NOMO-1 treated with dmso at 0.1 percent for 144 hours (cell line): ENCODE results near the gene LPGAT1.

Experiments
- DNase-seq: peaks from one replicate; lab custom pipeline; 2025; ENCODE audit not compliant: unreplicated experiment; lab: John Stamatoyannopoulos, UW

The LPGAT1 gene

DNA sequence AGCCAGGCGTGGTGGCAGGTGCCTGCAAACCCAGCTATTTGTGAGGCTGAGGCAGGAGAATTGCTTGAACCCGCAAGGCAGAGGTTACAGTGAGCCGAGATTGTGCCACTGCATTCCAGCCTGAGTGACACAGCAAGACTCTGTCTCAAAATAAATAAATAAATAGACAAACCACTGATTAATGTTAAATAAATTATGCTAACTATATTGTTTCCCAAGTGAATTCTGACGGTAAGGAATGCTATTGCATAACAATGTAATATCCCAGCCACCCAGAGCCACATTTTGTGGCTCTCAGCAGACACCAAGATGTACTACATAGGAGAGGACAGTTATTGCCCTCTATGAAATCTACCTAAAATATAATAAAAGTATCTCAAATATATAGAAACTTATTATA, 55.4 kb downstream of the LPGAT1 start:
- no peak for DNase-seq

DNA sequence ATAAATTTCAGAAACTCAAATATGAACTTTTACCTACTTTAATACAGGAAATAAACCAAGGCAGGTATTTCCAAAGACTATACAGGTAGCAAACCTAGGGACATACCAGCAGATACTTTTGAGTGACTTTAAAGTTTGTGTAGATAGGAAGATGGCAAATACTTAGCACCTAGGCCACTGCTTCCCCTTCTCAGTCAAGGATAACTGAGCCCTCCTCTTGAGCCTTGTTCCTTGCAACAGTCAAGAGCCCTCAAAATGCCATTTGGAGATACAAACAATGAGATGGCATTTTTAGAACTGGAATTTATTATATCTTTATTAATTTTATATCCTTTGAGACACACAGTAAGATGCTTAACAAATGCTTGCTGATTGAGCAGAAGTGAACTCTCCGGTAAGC, 65.9 kb downstream of the LPGAT1 start:
- DNase-seq = no peak

DNA sequence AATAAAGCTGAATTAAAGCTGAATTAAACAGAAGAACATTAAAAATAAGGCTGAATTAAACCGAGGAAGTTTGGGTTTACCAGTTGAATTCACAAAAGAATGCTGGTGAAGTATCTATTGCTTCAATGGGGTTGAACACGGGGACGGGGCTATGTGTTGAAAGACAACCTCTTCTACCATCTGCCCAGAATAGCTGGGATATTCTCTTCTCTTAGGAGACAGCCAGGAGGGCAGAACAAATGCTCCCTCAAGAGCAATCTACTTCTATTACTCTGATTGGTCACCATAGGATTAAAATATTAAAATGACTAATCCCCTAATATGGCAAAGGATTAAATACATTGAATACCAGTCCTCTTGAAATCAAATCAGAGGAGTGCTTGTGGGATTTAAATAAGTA, 68.4 kb downstream of the LPGAT1 start:
- no peak for DNase-seq

DNA sequence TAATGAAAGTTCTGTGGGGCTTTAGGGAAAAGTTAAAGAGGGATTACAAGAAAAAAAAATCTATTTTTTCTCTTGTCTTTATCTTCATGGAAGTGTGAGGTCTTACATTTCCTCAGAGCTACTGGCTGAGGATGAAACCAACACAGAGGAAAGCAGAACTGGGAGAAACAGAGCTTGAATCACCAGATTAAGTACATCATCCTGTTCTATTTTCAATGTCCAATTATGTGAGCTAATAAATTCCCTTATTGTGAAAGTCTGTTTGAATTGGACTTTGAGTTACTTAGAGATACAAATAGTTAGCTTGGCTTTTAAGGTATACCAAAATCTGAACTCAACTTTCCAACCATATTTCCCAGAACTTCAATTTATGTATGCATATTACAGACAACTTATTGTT, 69.2 kb downstream of the LPGAT1 start:
- DNase-seq = no peak

DNA sequence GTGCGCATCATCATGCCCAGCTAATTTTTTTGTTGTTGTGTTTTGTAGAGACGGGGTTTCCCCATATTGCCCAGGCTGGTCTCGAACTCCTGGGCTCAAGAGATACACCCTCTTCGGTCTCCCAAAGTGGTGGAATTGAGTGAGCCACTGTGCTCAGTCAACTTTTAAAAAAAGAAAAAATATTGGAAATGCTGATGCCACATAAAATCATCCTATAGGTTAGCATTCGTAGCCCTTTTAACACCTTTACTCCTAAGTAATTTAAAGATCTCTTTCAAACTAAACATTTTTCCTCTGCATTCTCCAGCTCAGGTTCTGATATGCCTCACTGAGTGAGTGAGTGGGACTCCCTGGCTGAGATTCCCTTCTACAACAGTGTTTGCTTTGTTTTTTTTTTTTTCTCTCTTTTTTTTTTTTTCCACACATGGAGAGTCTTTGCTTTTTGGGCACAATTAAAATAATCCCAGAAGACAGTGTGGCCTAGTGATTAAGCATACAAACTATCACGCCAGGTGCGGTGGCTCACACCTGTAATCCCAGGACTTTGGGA, 74.0 kb downstream of the LPGAT1 start:
- no peak for DNase-seq

DNA sequence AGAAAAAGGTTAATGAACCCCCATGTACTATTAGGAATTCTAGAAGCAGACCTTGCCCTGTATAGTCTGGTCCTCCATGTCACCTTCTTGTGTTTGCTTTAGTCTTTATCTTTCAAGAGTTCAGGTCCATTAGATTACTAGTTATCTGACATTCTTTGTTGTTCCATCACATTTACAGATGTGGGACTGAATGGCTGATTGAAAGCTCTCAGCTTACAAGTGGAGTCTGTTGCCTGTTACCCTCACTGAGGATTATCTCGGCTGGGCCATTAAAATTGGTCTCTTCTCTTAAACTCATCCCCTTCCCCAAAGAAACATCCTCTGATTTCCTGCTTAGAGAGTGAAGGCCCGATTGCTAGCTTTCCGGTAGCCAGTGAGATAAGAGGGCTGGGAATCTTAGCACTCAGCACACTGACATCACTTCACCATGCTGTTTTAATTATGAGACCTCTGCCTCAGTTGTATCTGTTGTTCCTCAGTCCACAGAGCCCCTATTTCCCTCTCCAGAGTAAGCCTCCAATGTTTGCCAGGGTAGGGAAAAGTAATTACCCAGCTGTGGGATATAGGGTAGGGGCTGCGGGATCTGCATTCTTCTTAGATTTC, 76.8 kb downstream of the LPGAT1 start:
- DNase-seq = no peak

DNA sequence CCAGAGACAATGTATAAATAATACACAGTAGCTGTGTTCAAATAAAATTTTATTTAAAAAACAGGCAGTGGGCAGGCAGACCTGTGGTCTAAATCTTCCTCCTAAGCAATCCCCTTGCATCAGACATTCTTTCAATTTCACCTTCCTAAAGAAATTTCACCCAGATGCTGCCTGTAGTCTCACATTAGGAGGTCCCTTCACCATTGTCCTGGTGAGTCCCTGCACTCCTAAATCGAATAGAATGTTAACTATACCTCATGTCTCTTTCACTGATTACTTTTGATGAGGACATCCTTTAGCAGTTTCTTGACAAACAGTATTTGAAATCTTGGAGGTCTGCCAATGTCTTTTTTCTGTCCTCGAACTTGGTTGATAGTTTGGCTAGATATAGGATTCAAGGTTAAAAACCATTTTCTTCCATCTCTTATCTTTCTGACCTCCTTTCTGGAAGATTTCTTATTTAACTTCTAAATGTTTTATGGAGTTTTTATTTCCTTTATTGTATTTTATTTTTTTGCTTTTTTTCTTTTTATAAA, 77.5 kb downstream of the LPGAT1 start:
- DNase-seq = no peak

DNA sequence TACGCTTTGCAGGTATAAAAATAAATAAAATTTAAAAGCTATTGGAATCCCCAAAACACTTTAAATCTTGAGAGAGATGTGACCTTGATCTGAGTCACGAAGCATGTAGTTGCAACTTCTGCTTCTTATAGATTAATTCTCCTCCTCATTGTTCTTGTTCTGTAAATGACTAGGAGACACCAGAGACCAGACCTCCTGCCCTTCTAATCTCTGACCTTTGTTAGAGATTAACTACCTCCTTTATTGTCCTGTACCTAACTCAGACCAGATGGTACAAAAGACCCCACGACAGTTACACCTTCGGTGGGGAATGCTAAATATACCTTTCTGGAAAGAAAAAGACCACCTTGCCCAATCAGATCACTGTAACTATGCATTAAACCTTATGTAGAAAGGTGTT, 78.2 kb downstream of the LPGAT1 start:
- no peak for DNase-seq

DNA sequence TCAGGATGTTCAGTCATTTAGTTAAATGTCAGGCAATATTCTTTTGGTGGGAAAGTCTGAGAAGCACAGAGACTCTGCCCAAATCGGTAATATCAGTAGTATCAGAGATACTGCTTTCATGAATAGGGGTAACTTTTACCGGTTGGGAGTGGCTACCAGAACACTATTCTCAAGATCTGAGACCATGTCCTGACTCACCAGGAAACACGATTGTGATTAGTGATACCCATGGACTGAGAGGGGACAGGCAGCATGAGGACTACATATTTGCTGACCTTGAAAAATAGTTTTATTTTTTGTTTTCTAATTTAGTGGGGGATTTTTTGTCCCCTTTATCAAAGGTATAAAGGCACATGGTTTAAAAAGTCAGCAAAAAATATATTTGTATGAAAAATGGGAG, 79.1 kb downstream of the LPGAT1 start:
- DNase-seq = no peak

DNA sequence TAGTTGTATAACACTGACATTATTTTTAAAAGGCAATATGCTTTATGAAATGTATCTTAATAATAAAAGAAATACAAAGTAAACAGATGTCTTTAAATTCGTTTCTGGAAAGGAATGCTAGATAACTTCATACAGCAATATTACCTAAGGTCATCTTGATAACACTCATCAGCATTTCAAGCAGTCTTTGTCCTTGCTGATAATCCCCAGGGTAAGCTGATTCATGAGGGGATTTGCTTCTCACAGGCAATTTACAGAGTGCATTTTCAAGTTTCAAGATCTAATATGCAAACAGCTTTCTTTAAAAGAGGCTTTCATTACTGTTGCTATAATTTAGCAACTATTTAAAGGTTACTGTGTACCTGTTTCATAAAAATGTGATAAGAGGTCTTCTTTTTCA, 80.0 kb downstream of the LPGAT1 start:
- DNase-seq = no peak

DNA sequence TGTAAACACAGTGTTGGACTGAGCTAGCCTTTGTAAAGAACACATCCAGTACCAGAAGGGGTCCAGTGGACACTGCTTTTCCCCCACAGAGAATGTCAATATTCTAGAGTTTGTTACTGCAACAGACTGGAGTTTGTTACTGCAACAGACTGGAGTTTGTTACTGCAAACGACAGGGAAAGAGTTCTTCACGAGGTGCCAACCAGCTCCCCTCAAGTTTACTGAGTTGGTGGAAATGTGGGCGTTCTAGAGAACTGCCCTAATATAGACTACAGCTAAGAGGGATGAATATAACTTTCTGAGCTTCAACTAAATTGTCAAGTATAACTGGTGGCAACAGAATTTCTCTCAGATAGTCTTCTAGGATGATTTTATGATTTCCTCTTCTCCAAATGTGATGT, 81.3 kb downstream of the LPGAT1 start:
- DNase-seq = no peak

DNA sequence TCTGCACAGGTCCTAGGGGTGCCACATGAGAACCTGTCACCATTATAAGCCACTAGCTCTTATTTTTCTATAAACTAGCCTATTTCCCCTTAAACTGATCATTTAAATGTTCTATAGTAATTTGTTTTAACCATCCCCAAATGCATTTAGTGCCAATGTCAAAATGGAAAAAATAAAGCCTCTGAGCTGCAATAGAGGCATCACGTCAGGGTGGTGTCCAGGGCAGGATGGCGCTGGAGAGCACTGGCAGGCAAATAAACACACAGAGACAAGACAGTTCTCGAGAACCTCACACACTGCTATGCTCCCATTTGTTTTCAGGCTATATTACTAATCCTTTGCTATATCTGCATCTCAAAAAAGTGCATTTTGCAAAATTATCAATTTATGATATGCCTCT, 81.8 kb downstream of the LPGAT1 start:
- DNase-seq = no peak

DNA sequence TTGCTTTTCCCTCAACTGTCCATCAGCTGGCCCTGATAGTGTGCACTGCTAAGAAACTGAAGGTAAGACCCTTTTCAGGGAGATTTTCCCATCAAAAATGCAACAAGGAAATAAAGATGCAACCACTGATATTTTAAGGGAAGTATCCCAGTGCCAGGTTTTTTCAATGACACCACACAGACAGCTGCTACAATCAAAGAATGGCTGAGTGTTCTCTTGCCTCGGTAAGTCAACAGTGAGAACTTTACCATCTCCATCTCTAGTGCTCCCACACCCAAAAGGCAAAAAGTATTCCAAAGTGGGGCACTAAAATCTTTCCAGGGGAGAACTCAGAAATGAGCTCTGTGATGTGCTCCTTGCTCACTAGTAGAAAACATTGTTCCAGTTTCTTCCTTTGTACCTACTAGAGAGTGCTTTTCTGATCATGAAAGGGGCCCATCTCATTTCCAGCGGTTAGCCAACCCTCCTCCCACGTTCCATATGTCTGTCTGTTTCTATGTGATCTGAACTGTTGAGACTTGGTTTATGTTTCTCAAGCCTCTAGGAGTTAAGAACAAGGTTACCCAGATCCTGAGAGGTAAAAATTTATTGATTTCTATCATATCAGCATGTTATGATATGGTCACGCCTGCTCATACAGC, 87.6 kb downstream of the LPGAT1 start:
- no peak for DNase-seq

DNA sequence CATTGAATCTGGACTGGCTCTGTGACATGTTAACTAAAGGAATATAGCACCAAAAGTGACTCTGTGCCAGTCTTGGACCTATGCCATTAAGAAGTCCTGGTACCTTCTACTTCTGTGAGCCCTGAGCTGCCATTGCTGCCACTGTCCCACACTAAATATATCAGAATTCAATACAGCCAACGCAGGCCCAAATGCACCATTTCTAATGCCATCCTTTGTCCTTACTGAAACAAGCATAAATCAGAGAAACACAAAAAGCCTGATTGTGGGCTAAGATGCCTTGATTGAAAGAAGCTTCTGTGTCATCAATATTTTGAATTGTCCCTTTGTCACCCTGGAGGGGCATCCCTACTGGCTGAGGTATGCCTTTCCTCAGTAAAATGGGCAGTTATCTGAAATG, 88.3 kb downstream of the LPGAT1 start:
- no peak for DNase-seq

DNA sequence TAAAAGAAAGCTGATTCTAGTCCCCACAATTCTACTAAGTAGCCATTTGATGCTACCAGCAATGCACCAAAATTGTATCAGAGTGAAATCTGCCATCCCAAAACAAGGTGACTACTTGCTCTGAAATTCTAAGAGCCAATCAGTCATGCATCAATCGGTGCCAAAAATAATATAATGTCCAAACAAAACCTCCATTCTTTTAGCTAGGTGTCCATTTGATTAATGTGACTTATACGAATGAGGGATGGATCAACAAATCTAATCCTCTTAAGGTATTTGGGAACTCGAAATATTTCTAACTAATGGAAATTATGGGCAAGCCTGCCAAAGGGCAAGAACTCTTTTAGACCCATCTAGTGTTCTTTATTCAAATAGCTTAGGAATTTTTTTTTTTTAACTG, 88.8 kb downstream of the LPGAT1 start:
- DNase-seq = no peak

DNA sequence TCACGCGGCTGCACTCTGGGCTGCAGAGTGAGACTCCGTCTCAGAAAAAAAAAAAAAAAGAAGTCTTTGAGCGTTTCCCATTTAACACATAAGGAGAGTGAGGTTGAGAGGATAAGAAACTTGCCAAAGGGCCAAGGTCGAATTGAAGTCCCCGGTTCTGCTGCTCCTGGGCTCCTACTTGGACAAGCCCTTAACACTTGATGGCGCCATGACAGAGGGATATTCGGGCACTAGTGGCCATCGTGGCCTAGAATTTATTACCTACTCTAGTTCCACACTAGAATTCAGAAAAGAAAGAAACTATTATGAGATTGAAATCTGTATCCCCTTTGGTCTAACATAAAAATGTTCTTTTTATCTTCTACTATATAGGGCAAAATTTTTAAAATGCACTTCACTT, 89.4 kb downstream of the LPGAT1 start:
- no peak for DNase-seq

DNA sequence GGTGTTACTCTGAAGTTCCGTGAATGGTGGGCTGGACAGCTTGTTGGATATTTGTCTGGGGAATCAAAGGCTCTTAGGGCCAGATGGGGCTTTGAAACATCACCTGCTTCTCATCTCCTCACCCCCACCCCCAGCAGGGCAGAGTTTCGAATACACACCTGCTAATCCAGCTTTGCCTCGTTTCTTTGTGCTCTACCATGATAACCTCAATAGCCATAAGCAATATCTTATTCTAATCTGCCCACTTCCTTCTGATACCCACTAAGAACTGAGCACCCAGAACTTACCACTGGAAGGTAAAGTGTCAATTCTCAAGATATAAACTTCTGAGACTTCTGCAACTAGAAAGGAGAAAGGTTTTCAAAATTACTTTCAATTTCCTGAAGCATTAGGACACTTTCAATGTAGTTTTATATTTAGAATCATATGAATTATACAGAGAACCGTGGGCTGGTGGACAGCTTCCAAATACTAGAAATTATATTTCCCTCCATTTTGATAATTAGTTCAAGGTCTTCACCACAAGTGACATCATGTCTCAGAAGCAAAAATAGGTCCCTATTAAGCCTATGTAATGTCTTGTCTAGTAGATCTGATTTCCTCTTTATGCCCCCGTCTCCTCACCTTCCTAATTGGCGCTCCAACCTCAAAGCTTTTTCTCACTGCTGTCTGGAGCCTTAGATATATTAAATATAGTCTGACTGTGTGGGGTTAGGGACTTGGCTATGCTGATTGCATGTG, 90.7 kb downstream of the LPGAT1 start:
- DNase-seq = no peak

DNA sequence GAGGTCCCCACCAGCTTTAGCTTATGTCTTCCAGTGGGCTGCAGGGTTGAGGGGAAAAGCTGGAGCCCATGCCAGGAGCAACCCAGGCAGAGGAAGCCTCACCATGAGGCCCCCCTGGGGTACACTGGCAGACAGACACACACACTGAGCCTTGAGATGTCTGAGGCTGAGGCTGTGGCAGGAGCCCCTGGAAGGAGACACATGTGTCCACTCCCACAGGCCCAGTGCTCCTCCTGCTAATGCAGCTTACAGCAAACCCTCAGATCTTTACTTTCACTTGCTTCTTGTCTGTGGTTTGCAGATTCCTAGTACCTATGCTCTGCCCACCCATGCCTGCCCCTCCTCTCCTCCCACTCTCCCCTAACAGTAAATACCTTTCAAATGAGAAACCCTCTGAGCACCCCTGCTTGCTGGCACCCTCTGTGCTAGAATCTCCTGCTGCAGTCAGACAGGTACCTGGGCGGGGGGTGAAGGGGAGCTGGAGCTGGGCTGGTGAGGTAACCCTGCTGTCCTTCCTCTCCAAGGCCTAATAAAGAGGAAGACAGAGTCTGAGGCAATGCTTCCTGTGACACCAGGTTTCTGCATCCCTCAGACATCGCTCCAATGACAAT, 91.8 kb downstream of the LPGAT1 start:
- no peak for DNase-seq

DNA sequence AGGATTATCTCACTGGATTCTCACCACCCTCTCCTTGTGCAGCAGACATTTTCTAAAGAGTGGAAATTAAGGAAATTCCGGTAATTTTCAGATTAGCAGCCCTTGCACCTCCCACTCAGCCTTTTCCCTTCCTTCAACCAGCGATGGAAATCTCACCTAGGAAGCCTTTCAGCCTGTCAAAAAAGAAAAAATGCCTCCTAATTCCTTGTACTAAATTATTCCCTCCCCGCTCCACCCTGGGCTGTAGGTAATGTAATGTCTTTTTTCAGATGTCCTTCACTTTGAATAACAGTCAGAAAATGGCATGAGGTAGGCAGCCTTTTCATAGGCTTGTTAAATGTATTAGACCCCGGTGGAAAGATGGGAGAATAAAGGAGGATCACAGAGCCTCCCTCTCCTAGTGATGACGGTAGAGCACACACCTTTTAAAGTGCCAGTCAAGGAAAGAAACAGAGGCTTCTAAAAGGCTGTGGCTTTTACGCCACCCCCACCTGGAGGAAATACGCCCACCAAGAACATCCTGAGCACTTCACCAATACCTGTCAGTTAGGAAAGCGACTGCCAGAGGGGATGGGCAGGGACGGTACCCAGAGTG, 92.4 kb downstream of the LPGAT1 start:
- no peak for DNase-seq

DNA sequence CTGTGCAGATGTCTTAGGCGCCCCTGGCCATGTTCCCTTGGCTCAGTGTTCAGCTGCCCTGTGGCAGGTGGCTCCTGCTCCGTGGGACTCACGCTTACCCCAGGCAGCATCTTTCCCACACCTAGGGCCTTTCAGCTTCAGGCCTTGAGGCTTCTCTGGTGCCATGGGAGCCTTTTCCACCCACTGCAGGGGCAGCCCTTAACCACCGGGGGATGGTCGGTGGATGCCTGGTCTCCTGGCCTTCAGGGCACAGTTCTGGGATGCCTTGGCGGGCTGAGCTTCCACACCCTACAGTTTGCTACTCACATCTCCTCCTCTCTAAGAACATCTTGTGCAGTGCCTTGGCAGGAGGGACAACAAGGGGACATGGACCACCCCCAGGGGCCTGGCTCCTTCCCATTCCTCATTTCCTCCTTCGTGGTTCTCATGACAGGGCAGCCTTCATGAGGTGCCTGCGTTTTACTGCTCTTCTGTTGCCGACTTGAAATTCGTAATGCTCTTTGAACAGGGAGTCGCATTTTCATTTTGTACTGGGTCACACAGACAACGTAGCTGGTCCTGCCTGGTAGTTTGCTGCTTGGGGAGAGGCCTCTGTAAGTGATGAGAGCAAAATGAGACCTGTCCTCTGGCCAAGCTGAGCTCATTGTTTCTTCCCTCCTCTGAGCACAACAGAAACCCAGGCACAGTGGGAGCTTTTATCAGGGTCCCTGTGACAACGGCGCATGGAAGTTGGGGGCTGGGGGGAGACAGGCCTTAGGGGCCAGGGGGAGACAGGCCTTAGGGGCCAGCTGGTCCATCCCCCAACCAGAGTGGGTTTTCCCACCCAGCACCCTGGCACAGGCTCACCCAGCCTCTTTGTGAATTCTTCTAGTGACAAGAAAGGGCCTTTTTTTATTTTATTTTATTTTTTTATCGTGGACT, 93.2 kb downstream of the LPGAT1 start:
- no peak for DNase-seq
